Occipital lobe (tissue), 2 donors: ENCODE measurements around the gene ROBO2. TPM values are rescaled to one million over a fixed set of nuclear protein-coding genes. Genes with fewer than 3 reads are reported as not detected.
"Not testable (repeated sequence)": the region's sequence is repeated elsewhere in the genome, so short reads cannot be mapped to it uniquely, and the experiment has no call there.

Experiments
- DNase-seq: peaks from one replicate; lab custom pipeline; 2025; lab: John Stamatoyannopoulos, UW
- total RNA-seq: library from RNA; depleted of rRNA; stranded (reverse); fragments of >200 nt; gene quantifications from one replicate; pipeline ENCODE4 v1.2.3, GENCODE V29; 2014

Gene ROBO2
- total RNA-seq, 1 donor from 2014 or later, result 377 TPM

- DNase-seq, result no peak
Observed at GRCh38 chr3:77407441-77407840, 367.5 kb downstream of the ROBO2 start.

- not testable (repeated sequence) for DNase-seq
Observed at GRCh38 chr3:77410334-77410733, 370.4 kb downstream of the ROBO2 start.

GRCh38 chr3:77411334-77411733 is 371.4 kb downstream of the ROBO2 start:
- DNase-seq, result no peak

GRCh38 chr3:77412021-77412438 is 372.1 kb downstream of the ROBO2 start:
- no peak for DNase-seq

- DNase-seq, result no peak
Observed at GRCh38 chr3:77412584-77412983, 372.7 kb downstream of the ROBO2 start.

GRCh38 chr3:77414881-77415280 is 375.0 kb downstream of the ROBO2 start:
- DNase-seq, result no peak

- DNase-seq, result no peak
Observed at GRCh38 chr3:77420336-77420735, 380.4 kb downstream of the ROBO2 start.

- DNase-seq, result no peak
Observed at GRCh38 chr3:77421916-77422315, 382.0 kb downstream of the ROBO2 start.

GRCh38 chr3:77426531-77426930 is 386.6 kb downstream of the ROBO2 start:
- DNase-seq, result no peak

- DNase-seq, result no peak
Observed at GRCh38 chr3:77427528-77427927, 387.6 kb downstream of the ROBO2 start.

- no peak for DNase-seq
Observed at GRCh38 chr3:77436908-77437307, 397.0 kb downstream of the ROBO2 start.

GRCh38 chr3:77446084-77446483 is 406.2 kb downstream of the ROBO2 start:
- DNase-seq, result no peak

GRCh38 chr3:77446761-77447160 is 406.9 kb downstream of the ROBO2 start:
- no peak for DNase-seq

GRCh38 chr3:77449459-77450350 is 409.8 kb downstream of the ROBO2 start:
- DNase-seq, result no peak

GRCh38 chr3:77456431-77456830 is 416.5 kb downstream of the ROBO2 start:
- no peak for DNase-seq

- no peak for DNase-seq
Observed at GRCh38 chr3:77456906-77457305, 417.0 kb downstream of the ROBO2 start.

- DNase-seq, result no peak
Observed at GRCh38 chr3:77459926-77460325, 420.0 kb downstream of the ROBO2 start.

- no peak for DNase-seq
Observed at GRCh38 chr3:77460326-77460725, 420.4 kb downstream of the ROBO2 start.

GRCh38 chr3:77462951-77463350 is 423.1 kb downstream of the ROBO2 start:
- no peak for DNase-seq

GRCh38 chr3:77464111-77464688 is 424.3 kb downstream of the ROBO2 start:
- DNase-seq, result no peak

- DNase-seq, result no peak
Observed at GRCh38 chr3:77466562-77467115, 426.7 kb downstream of the ROBO2 start.
